Measurements from ENCODE around the gene FBXO24.

DNA sequence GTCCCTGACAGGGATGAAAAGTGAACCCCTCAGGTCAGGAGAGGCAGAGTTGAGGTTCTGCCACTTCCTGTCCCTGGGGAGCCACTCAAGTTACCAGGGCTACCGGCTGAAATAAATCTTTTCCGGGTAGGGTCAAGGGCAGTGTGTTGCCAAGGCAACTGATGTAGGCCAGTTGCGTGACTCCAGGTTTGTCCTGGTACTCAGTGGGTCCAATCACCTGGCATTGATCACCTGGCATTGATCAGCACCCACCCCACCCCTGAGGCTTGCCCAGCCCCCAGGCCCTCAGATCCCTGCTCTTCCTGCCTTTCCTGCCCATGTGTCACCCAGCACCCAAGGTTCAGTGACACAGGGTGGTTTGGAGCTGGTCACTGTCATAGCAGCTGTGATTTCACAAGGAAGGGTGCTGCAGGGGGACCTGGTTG, 18.4 kb upstream of the FBXO24 start:
- TF ChIP-seq EP300 (IDR thresholded peaks at IDR 0.05; ENCODE audit: low read depth), result no peak
- TF ChIP-seq, protein P1, sequence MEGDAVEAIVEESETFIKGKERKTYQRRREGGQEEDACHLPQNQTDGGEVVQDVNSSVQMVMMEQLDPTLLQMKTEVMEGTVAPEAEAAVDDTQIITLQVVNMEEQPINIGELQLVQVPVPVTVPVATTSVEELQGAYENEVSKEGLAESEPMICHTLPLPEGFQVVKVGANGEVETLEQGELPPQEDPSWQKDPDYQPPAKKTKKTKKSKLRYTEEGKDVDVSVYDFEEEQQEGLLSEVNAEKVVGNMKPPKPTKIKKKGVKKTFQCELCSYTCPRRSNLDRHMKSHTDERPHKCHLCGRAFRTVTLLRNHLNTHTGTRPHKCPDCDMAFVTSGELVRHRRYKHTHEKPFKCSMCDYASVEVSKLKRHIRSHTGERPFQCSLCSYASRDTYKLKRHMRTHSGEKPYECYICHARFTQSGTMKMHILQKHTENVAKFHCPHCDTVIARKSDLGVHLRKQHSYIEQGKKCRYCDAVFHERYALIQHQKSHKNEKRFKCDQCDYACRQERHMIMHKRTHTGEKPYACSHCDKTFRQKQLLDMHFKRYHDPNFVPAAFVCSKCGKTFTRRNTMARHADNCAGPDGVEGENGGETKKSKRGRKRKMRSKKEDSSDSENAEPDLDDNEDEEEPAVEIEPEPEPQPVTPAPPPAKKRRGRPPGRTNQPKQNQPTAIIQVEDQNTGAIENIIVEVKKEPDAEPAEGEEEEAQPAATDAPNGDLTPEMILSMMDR (IDR thresholded peaks at IDR 0.05), result no peak
